ENCODE data around the gene ARMC3.

DNA sequence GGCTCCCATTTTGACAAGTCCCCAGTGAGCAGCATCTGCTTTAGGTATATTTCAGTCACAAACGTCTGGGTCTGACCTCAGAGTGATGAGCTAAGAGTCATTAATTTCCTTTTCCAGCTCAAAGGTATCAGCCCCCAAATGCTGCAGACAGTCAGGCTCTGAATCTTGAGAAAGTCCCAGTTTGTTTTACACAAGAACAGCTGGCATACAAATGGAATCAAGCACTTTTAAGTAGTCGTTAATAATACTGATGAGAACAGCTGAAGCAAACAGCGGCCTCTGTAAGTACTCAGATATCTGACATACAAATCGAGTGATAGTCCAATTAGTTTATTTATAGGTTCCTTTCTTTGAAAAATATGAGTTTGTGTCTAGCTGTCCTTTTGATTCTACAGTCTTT is 118.2 kb downstream of the ARMC3 start:
- TF ChIP-seq, protein P1, sequence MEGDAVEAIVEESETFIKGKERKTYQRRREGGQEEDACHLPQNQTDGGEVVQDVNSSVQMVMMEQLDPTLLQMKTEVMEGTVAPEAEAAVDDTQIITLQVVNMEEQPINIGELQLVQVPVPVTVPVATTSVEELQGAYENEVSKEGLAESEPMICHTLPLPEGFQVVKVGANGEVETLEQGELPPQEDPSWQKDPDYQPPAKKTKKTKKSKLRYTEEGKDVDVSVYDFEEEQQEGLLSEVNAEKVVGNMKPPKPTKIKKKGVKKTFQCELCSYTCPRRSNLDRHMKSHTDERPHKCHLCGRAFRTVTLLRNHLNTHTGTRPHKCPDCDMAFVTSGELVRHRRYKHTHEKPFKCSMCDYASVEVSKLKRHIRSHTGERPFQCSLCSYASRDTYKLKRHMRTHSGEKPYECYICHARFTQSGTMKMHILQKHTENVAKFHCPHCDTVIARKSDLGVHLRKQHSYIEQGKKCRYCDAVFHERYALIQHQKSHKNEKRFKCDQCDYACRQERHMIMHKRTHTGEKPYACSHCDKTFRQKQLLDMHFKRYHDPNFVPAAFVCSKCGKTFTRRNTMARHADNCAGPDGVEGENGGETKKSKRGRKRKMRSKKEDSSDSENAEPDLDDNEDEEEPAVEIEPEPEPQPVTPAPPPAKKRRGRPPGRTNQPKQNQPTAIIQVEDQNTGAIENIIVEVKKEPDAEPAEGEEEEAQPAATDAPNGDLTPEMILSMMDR (IDR thresholded peaks at IDR 0.05): no peak
- TF ChIP-seq POLR2A (IDR thresholded peaks at IDR 0.05; ENCODE audit: low read depth): no peak

Measured in esophagus muscularis mucosa (tissue), 3 donors.